GM18861 (cell line): ENCODE data around the gene COL18A1.

Experiments used
- ATAC-seq: cut with Tn5 transposase; IDR thresholded peaks from one replicate; pipeline ENCODE4 v1.9.1; 2021; ENCODE audit not compliant: unreplicated experiment

COL18A1 gene

GRCh38 chr21:45541221-45542039 is 136.5 kb downstream of the COL18A1 start:
- no peak for ATAC-seq

GRCh38 chr21:45542242-45542666 is 137.3 kb downstream of the COL18A1 start, which contains the start of gene SLC19A1:
TSS of gene SLC19A1 (minus strand) at chr21:45542440. CDS start at chr21:45537959, 4,481 bp downstream.
- no peak for ATAC-seq

- ATAC-seq, result no peak
Observed at GRCh38 chr21:45542667-45543370, 137.9 kb downstream of the COL18A1 start.

- no peak for ATAC-seq
Observed at GRCh38 chr21:45543371-45543709, 138.4 kb downstream of the COL18A1 start.

- no peak for ATAC-seq
Observed at GRCh38 chr21:45543710-45544448, 138.9 kb downstream of the COL18A1 start.

GRCh38 chr21:45544449-45545235 is 139.7 kb downstream of the COL18A1 start:
- ATAC-seq, result no peak

- no peak for ATAC-seq
Observed at GRCh38 chr21:45545236-45545570, 140.2 kb downstream of the COL18A1 start.

- ATAC-seq, result no peak
Observed at GRCh38 chr21:45545691-45546531, 140.9 kb downstream of the COL18A1 start.

GRCh38 chr21:45546636-45547544 is 141.9 kb downstream of the COL18A1 start:
- ATAC-seq, result no peak

GRCh38 chr21:45547545-45547900 is 142.6 kb downstream of the COL18A1 start:
- no peak for ATAC-seq

- ATAC-seq, result no peak
Observed at GRCh38 chr21:45548711-45549491, 143.9 kb downstream of the COL18A1 start.

- ATAC-seq, result no peak
Observed at GRCh38 chr21:45549626-45550463, 144.9 kb downstream of the COL18A1 start.

- no peak for ATAC-seq
Observed at GRCh38 chr21:45550522-45551210, 145.7 kb downstream of the COL18A1 start.

GRCh38 chr21:45551316-45551715 is 146.4 kb downstream of the COL18A1 start:
- no peak for ATAC-seq

GRCh38 chr21:45551783-45552695 is 147.1 kb downstream of the COL18A1 start:
- ATAC-seq, result no peak
